CD4-positive, alpha-beta T cell treated with Interleukin-2 at 100 ng/mL for 4 hours (primary cell): ENCODE results near the gene KRT6C.
"Not testable (repeated sequence)": the region's sequence is repeated elsewhere in the genome, so short reads cannot be mapped to it uniquely, and the experiment has no call there.

Source experiments
- DNase-seq: peaks from one replicate; pipeline ENCODE4 v3.0.0-alpha.2; 2020; ENCODE audit warnings: low spot score

The KRT6C gene

GRCh38 chr12:52473768-52474167, at the start of gene KRT6C:
Gene KRT6C, minus strand, starts transcription at chr12:52473805. Its CDS starts 68 bp downstream, at chr12:52473737.
- DNase-seq = no peak

- DNase-seq = no peak
Observed at GRCh38 chr12:52522346-52523011, 48.9 kb upstream of the KRT6C start.

- no peak for DNase-seq
Observed at GRCh38 chr12:52521568-52522266, 48.1 kb upstream of the KRT6C start.

- DNase-seq = no peak
Observed at GRCh38 chr12:52521175-52521567, 47.6 kb upstream of the KRT6C start.

GRCh38 chr12:52519826-52520662, 46.4 kb upstream of the KRT6C start, which contains the start of gene KRT5:
Gene KRT5, minus strand, starts transcription at chr12:52520394. Its CDS starts 98 bp downstream, at chr12:52520296.
- DNase-seq = no peak

- no peak for DNase-seq
Observed at GRCh38 chr12:52519387-52519703, 45.7 kb upstream of the KRT6C start.

GRCh38 chr12:52518574-52519386, 45.2 kb upstream of the KRT6C start:
- no peak for DNase-seq

- DNase-seq = no peak
Observed at GRCh38 chr12:52517888-52518287, 44.3 kb upstream of the KRT6C start.

GRCh38 chr12:52517005-52517835, 43.6 kb upstream of the KRT6C start:
- DNase-seq = no peak

GRCh38 chr12:52515927-52516831, 42.6 kb upstream of the KRT6C start:
- DNase-seq = no peak

- DNase-seq = no peak
Observed at GRCh38 chr12:52515319-52515646, 41.7 kb upstream of the KRT6C start.

GRCh38 chr12:52514471-52515318, 41.1 kb upstream of the KRT6C start:
- no peak for DNase-seq

- no peak for DNase-seq
Observed at GRCh38 chr12:52513736-52514135, 40.1 kb upstream of the KRT6C start.

GRCh38 chr12:52508211-52508610, 34.6 kb upstream of the KRT6C start:
- DNase-seq = no peak

- DNase-seq = peak; percentile 26
Observed at GRCh38 chr12:52506858-52507715, 33.5 kb upstream of the KRT6C start.

GRCh38 chr12:52502877-52503276, 29.3 kb upstream of the KRT6C start:
- DNase-seq = no peak

GRCh38 chr12:52501490-52501889, 27.9 kb upstream of the KRT6C start:
- no peak for DNase-seq

GRCh38 chr12:52500574-52500973, 27.0 kb upstream of the KRT6C start:
- not testable (repeated sequence) for DNase-seq
